Loucy (cell line): Measurements from ENCODE around the gene ZDHHC7.

Source experiments
- H2AFZ ChIP-seq: fragments of 200-600 bp; sonication (generic); 2 replicates; pipeline ENCODE4 v1.6.0; 2016; ENCODE audit warnings: antibody characterized with exemption, mild to moderate bottlenecking, low read length, moderate library complexity
- H3F3A ChIP-seq: fragments of 200-600 bp; 2 replicates; pipeline ENCODE4 v1.6.0; 2016; ENCODE audit warnings: antibody characterized with exemption, low read depth, mild to moderate bottlenecking
- H3K27me3 ChIP-seq: fragments of 200-600 bp; sonication (generic); 2 replicates; pipeline ENCODE4 v1.6.1; 2014; ENCODE audit warnings: low read length, mild to moderate bottlenecking; ENCODE audit not compliant: insufficient read depth, poor library complexity, severe bottlenecking
- H3K36me3 ChIP-seq: fragments of 200-600 bp; sonication (generic); 2 replicates; pipeline ENCODE4 v1.6.1; 2016; ENCODE audit warnings: low read length; ENCODE audit not compliant: insufficient read depth
- H3K4me1 ChIP-seq: fragments of 200-600 bp; sonication (generic); 2 replicates; pipeline ENCODE4 v1.5.1; 2014; ENCODE audit warnings: low read length, mild to moderate bottlenecking; ENCODE audit not compliant: insufficient read depth, poor library complexity, severe bottlenecking
- H3K4me2 ChIP-seq: fragments of 200-600 bp; sonication (generic); 2 replicates; pipeline ENCODE4 v1.6.0; 2014; ENCODE audit warnings: antibody characterized with exemption, low read length, low read depth, mild to moderate bottlenecking; ENCODE audit not compliant: poor library complexity, severe bottlenecking
- H3K4me3 ChIP-seq: fragments of 200-600 bp; sonication (generic); 2 replicates; pipeline ENCODE4 v1.5.1; 2014; ENCODE audit warnings: low read length, mild to moderate bottlenecking, mixed read lengths; ENCODE audit not compliant: poor library complexity, severe bottlenecking
- H3K79me2 ChIP-seq: fragments of 200-600 bp; sonication (generic); 2 replicates; pipeline ENCODE4 v1.6.1; 2014; ENCODE audit warnings: low read length; ENCODE audit not compliant: insufficient read depth
- H3K9ac ChIP-seq: fragments of 200-600 bp; sonication (generic); 2 replicates; pipeline ENCODE4 v1.6.0; 2014; ENCODE audit warnings: mild to moderate bottlenecking, low read depth, low read length, moderate library complexity; ENCODE audit not compliant: poor library complexity, severe bottlenecking
- H3K9me2 ChIP-seq: fragments of 200-600 bp; sonication (generic); replicated peaks from 2 replicates; pipeline ENCODE4 v1.6.1; 2016; ENCODE audit warnings: low read depth, low read length, mixed read lengths
- H3K9me3 ChIP-seq: fragments of 200-600 bp; sonication (generic); 2 replicates; pipeline ENCODE4 v1.6.1; 2014; ENCODE audit warnings: mild to moderate bottlenecking, antibody characterized with exemption, low read length, low read depth; ENCODE audit not compliant: insufficient read depth
- H4K20me1 ChIP-seq: fragments of 200-600 bp; sonication (generic); 2 replicates; pipeline ENCODE4 v1.6.0; 2014; ENCODE audit warnings: antibody characterized with exemption, low read length, mild to moderate bottlenecking; ENCODE audit not compliant: insufficient read depth, poor library complexity, severe bottlenecking
- EZH2phosphoT487 ChIP-seq: fragments of 200-600 bp; IDR thresholded peaks from 2 replicates; pipeline ENCODE4 v1.6.1; 2018; ENCODE audit warnings: antibody characterized with exemption, mild to moderate bottlenecking, moderate library complexity, borderline replicate concordance
- TF ChIP-seq, protein P1 (sequence below): fragments of 200-600 bp; sonication (generic); conservative IDR thresholded peaks from 2 replicates; pipeline ENCODE4 v1.5.1; 2014; ENCODE audit warnings: mild to moderate bottlenecking, antibody characterized with exemption, low read length

Gene ZDHHC7

DNA sequence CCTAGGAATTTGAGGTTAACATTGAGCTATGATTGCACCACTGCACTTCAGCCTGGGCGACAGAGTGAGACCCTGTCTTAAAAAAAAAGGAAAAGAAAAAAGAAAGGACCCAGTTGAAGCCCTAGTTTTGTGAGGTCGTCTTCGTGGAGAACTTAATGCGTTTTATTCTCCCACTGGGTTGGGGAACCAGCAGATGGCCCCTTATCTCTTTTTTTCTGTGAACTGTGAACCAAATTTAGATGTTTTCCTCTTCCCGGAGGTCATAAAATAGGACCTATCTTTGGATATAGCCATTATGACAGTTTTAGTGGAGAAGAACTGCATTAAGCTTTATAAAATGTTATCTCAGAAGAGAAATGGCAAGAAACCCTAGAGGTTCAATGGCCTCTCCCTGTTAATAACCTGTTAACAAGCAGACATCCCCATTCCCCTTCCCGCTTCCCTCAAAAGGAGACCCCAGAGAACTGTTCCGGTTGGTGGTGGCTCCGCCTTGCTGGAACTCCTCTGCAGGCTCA, 39.8 kb upstream of the ZDHHC7 start:
- Histone ChIP-seq H3K9ac (no peak overlapping the region), H3K4me1 (peaks cover 19% of the 10 kb centered on the region), H3K9me2 (no peaks in the 10 kb centered on the region), H3K27me3 (no peaks in the 10 kb centered on the region), H3K79me2 (no peaks in the 10 kb centered on the region), H3K4me2 (no peak overlapping the region), H3K4me3 (no peak overlapping the region), H3K36me3 (no peaks in the 10 kb centered on the region), H4K20me1 (no peaks in the 10 kb centered on the region), H3K9me3 (no peaks in the 10 kb centered on the region), H2AFZ (no peak overlapping the region), H3F3A (peaks cover 3% of the 10 kb centered on the region; the same call in 1 of the 2 replicates)
- TF ChIP-seq, protein P1, sequence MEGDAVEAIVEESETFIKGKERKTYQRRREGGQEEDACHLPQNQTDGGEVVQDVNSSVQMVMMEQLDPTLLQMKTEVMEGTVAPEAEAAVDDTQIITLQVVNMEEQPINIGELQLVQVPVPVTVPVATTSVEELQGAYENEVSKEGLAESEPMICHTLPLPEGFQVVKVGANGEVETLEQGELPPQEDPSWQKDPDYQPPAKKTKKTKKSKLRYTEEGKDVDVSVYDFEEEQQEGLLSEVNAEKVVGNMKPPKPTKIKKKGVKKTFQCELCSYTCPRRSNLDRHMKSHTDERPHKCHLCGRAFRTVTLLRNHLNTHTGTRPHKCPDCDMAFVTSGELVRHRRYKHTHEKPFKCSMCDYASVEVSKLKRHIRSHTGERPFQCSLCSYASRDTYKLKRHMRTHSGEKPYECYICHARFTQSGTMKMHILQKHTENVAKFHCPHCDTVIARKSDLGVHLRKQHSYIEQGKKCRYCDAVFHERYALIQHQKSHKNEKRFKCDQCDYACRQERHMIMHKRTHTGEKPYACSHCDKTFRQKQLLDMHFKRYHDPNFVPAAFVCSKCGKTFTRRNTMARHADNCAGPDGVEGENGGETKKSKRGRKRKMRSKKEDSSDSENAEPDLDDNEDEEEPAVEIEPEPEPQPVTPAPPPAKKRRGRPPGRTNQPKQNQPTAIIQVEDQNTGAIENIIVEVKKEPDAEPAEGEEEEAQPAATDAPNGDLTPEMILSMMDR = no peak
- no peak for TF ChIP-seq EZH2phosphoT487

DNA sequence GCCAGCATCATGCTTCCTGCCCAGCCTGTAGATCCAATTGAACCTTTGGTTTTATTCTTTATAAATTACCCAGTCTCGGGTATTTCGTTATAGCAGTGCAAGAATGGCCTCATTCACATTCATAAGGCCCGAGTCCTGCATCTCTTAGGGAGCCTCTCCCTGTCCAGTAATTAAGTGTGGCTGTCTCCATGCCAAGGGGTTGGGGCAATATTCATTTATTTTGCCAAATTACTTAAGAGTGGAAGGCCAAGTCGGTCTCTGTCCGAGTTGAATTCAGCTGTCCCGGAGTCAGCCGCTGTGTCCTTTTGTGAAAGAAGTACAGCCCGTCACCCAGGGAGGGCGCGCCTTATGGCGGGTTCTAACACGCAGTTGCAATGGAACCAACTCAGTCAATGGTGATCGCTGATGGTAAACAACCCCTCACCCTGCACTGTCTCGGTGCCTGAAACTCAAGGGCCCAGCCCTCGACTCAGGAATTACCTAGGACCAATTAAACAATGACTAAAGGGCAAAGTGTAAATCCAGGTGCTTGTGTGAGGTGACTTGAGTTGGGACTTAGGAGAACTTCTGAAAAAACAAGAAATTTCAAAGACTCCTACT, 38.5 kb upstream of the ZDHHC7 start:
- Histone ChIP-seq H3K9me3 (no peaks in the 10 kb centered on the region), H3K9me2 (no peaks in the 10 kb centered on the region), H3F3A (no peaks in the 10 kb centered on the region), H3K36me3 (no peaks in the 10 kb centered on the region), H3K4me3 (no peak overlapping the region), H3K4me1 (peaks cover 7% of the 10 kb centered on the region), H2AFZ (no peak overlapping the region), H3K27me3 (no peaks in the 10 kb centered on the region), H3K79me2 (no peaks in the 10 kb centered on the region), H3K4me2 (no peak overlapping the region), H3K9ac (no peak overlapping the region), H4K20me1 (no peaks in the 10 kb centered on the region)
- TF ChIP-seq, protein P1 = no peak
- TF ChIP-seq EZH2phosphoT487 = no peak

DNA sequence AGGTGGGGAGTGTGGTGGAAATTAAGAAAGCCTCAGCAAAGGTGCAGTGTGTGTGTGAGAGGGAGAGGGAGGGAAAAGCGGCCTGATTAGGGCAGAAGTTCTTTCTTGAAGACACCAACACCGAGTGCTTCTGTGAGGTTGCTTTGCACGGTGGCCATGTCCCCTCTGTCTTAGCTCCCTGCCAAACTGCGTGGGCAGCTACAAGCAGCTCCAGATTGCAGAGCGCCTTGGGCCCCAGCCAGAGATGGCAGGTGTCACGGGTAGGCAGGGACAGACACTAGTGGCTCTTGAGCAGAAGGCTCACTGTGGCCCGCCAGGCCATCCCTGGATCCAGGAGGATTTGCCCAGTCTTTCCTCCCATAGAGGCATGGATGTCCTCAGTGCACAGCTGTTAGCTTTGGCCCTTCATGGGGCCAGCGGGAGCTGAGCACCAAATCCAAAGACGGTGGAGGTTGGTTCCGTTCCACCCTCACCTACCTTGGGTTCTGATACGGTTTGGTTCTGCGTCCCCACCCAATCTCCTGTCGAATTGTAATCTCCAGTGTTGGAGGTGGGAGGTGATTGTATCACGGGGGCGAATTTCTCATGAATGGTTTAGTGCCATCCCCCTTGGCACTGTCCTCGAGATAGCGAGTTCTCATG, 37.7 kb upstream of the ZDHHC7 start:
- Histone ChIP-seq H3K4me2 (no peak overlapping the region), H3K79me2 (no peaks in the 10 kb centered on the region), H3K9ac (no peak overlapping the region), H3K27me3 (no peaks in the 10 kb centered on the region), H4K20me1 (no peaks in the 10 kb centered on the region), H3K4me1 (peaks cover 4% of the 10 kb centered on the region), H3K36me3 (no peaks in the 10 kb centered on the region), H2AFZ (no peak overlapping the region), H3K9me2 (no peaks in the 10 kb centered on the region), H3K9me3 (no peaks in the 10 kb centered on the region), H3F3A (no peaks in the 10 kb centered on the region), H3K4me3 (no peak overlapping the region)
- TF ChIP-seq, protein P1 = no peak
- no peak for TF ChIP-seq EZH2phosphoT487
